Activated CD8-positive, alpha-beta T cell treated with anti-CD3 and anti-CD28 coated beads, Interleukin-2, amount 10 ng/mL, durations not matched to agents 7 days and 5 days (primary cell): ENCODE measurements around the gene PSG4. TPM values are rescaled to one million over a fixed set of nuclear protein-coding genes. Genes with fewer than 3 reads are reported as not detected.
"Not testable (repeated sequence)": the region's sequence is repeated elsewhere in the genome, so short reads cannot be mapped to it uniquely, and the experiment has no call there.

Source experiments
- ATAC-seq: fragments of 150-1000 bp; cut with Tn5 transposase; one replicate; pipeline ENCODE4 v1.10.0; 2021; ENCODE audit warnings: moderate library complexity
- CTCF ChIA-PET: fragments of 350-600 bp; sonication (Branson Sonifier 250); formaldehyde crosslinking; loops from one replicate; lab custom pipeline; 2021; ENCODE audit warnings: antibody characterized with exemption; lab: Charles Lee
- POLR2A ChIA-PET: fragments of 350-600 bp; sonication (Branson Sonifier 250); formaldehyde crosslinking; loops from one replicate; lab custom pipeline; 2021; ENCODE audit warnings: antibody characterized with exemption; lab: Charles Lee
- DNase-seq: peaks from one replicate; pipeline ENCODE4 v3.0.0-alpha.2; 2020
- H3K27ac Mint-ChIP-seq: one replicate; pipeline ENCODE4 v1.8.0; 2021; ENCODE audit warnings: mild to moderate bottlenecking, mixed read lengths
- H3K27me3 Mint-ChIP-seq: one replicate; pipeline ENCODE4 v1.8.0; 2021; ENCODE audit warnings: low read depth, mixed read lengths
- H3K36me3 Mint-ChIP-seq: one replicate; pipeline ENCODE4 v1.8.0; 2021; ENCODE audit warnings: low read depth, mixed read lengths
- H3K4me1 Mint-ChIP-seq: one replicate; pipeline ENCODE4 v1.8.0; 2021; ENCODE audit warnings: low read depth, mixed read lengths
- H3K4me3 Mint-ChIP-seq: one replicate; pipeline ENCODE4 v1.8.0; 2021; ENCODE audit warnings: mild to moderate bottlenecking, mixed read lengths
- H3K9me3 Mint-ChIP-seq: one replicate; pipeline ENCODE4 v1.8.0; 2022; ENCODE audit warnings: mixed read lengths; ENCODE audit not compliant: insufficient read depth
- total RNA-seq, 2 experiments: library from RNA; stranded (reverse); gene quantifications; one replicate each; pipeline ENCODE4 v1.2.3, GENCODE V29; 2021

Gene PSG4
- total RNA-seq, 2 experiments from 2014 or later, result not detected

GRCh38 chr19:43224855-43225253 is 19.4 kb upstream of the PSG4 start:
- H3K4me1 Mint-ChIP-seq, result no peaks in the 10 kb centered on the region
- no peak overlapping the region for H3K27ac Mint-ChIP-seq
- DNase-seq, result no peak
- ChIA-PET CTCF (no interaction called here), POLR2A (no interaction called here)
- ATAC-seq, result no peak
- H3K36me3 Mint-ChIP-seq, result peaks cover 2% of the 10 kb centered on the region
- H3K4me3 Mint-ChIP-seq, result no peak overlapping the region
- H3K9me3 Mint-ChIP-seq, result peaks cover 36% of the 10 kb centered on the region
- H3K27me3 Mint-ChIP-seq, result no peaks in the 10 kb centered on the region

DNA sequence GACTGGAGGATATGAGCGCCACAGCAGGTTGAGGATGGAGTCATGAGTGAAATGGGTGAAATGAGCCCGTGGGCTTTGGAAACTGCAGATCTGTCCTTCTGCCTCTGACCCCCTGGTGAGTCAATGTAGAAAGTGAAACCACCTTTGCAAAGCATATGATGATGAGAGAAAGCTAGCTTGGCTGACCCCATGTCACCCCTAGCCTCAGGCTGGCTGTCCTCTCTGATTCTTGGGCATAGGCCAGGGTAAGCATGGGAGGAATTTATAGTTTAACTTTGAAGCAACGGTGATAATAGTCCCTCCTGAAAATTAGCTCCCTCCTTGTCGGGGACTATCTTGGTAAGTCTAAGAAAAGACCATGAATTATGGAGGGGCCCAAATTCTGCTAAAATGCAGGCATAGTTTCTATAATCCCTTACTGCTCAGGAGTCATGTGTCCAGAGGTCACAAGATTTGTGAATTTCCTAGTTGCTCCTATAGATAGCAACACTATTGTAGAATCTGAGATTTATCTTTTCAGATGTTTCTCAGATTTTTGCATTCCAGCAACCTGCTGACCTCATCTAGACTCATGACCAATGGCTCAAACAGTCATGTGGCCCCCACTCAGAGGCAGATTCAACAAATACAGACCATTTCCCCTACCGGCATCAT is 18.9 kb upstream of the PSG4 start:
- H3K36me3 Mint-ChIP-seq, ATAC-seq, H3K27me3 Mint-ChIP-seq, DNase-seq, H3K4me1 Mint-ChIP-seq, H3K27ac Mint-ChIP-seq, H3K4me3 Mint-ChIP-seq, CTCF ChIA-PET, POLR2A ChIA-PET: not testable (repeated sequence)
- H3K9me3 Mint-ChIP-seq, result peaks cover 31% of the 10 kb centered on the region

- CTCF ChIA-PET, H3K27ac Mint-ChIP-seq: not testable (repeated sequence)
Measured at GRCh38 chr19:43221891-43222290, 16.5 kb upstream of the PSG4 start.

GRCh38 chr19:43219136-43219535 is 13.7 kb upstream of the PSG4 start:
- ATAC-seq, POLR2A ChIA-PET, CTCF ChIA-PET, H3K27me3 Mint-ChIP-seq, H3K9me3 Mint-ChIP-seq, DNase-seq, H3K36me3 Mint-ChIP-seq, H3K4me3 Mint-ChIP-seq, H3K4me1 Mint-ChIP-seq, H3K27ac Mint-ChIP-seq: not testable (repeated sequence)

More at GRCh38 chr19:43221891-43222290, 16.5 kb upstream of the PSG4 start:
- H3K9me3 Mint-ChIP-seq, result peaks cover 10% of the 10 kb centered on the region
- H3K27me3 Mint-ChIP-seq, DNase-seq, H3K4me3 Mint-ChIP-seq, H3K36me3 Mint-ChIP-seq, POLR2A ChIA-PET, H3K4me1 Mint-ChIP-seq, ATAC-seq: not testable (repeated sequence)

DNA sequence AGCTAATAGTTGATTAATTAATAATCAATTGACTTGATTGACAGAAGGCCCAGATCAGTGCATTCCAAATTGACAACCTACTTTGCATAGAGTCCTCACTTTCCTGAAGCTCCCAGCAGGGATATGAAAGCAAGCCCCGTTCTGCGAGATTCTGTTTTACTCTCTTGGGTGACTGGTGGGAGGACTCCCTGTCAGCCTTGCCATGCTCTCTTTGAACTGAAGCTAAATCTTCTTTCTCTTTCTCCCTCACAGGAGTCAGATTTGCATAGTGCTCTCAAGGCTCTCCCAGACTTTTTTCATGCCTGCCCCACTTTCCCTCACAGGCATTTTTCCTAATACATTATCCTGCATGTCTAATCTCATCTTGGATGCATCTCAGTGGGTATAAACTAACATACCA is 10.4 kb upstream of the PSG4 start:
- DNase-seq, H3K36me3 Mint-ChIP-seq, ATAC-seq, CTCF ChIA-PET, H3K4me1 Mint-ChIP-seq, H3K27ac Mint-ChIP-seq, H3K27me3 Mint-ChIP-seq, H3K4me3 Mint-ChIP-seq, POLR2A ChIA-PET, H3K9me3 Mint-ChIP-seq: not testable (repeated sequence)

DNA sequence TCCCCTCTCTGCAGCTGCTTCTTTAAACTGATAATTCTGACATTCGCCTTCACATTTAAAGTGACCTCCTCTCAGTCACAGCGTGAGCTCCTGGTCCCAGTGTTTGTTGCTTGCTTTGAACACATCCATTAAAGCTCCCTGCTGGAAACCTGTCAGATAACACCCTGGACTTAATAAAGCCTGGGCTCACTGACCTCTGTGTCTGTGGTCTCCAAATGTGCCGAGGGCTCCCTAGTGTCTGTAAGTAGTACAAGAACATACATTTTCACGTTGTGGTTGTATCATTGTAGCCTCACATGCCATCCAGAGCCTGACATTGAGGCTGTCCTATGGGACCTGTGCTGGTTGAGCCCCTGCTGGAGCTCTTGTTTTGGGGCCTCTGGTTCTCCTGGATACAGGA is 2.6 kb upstream of the PSG4 start:
- ChIA-PET POLR2A (no interaction called here), CTCF (no interaction called here)
- DNase-seq (no peak), ATAC-seq (no peak)
- Mint-ChIP-seq H3K4me1 (no peaks in the 10 kb centered on the region), H3K27ac (no peak overlapping the region), H3K27me3 (no peaks in the 10 kb centered on the region), H3K9me3 (no peaks in the 10 kb centered on the region), H3K4me3 (no peak overlapping the region), H3K36me3 (no peaks in the 10 kb centered on the region)

DNA sequence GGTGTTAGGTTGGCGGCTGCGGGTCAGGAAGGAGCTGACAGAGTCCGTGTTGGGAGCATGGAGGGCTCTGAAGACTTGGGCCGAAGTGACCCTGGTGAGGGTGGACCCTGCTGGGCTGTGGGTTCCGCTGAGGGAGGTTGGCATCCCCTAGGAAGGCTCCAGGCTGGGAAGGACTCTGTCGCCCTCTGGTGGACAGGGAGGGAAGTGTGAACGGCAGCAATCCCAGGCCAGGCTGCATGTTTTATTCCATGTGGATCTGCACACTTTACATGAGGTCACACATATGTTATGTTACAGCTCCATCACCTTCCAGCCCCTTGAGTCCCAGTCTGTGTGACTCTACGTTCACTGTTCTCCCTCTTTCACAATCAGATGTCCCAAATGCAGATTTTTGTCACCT is 1.7 kb upstream of the PSG4 start:
- H3K27ac Mint-ChIP-seq, POLR2A ChIA-PET, CTCF ChIA-PET, H3K4me3 Mint-ChIP-seq, ATAC-seq, H3K27me3 Mint-ChIP-seq, H3K9me3 Mint-ChIP-seq, H3K36me3 Mint-ChIP-seq, H3K4me1 Mint-ChIP-seq: not testable (repeated sequence)
- peak; percentile 23 for DNase-seq

DNA sequence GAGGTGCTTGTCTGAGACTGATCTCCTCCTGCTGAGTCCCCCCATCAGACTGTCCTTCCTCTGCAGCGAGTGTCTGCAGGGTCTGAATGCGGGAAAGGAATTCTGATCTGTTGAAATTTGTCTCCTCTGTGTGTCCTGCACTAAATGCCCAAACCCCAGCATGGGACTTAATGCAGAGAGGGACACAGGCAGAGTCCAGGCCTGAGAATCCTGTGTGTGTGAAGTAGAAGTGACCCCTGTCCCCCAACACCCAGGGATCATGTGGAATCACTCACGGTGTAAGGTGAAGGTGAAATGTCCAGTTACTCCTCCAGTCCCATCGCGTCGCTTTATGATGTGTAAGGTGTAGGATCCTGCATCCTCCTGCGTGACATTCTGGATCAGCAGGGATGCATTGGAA is 1.8 kb downstream of the PSG4 start:
- H3K9me3 Mint-ChIP-seq, CTCF ChIA-PET, H3K4me1 Mint-ChIP-seq, H3K36me3 Mint-ChIP-seq, H3K4me3 Mint-ChIP-seq, ATAC-seq, POLR2A ChIA-PET, H3K27me3 Mint-ChIP-seq, H3K27ac Mint-ChIP-seq, DNase-seq: not testable (repeated sequence)

GRCh38 chr19:43201891-43202290 is 3.5 kb downstream of the PSG4 start:
- H3K27me3 Mint-ChIP-seq, H3K4me1 Mint-ChIP-seq, DNase-seq, H3K4me3 Mint-ChIP-seq, H3K36me3 Mint-ChIP-seq, POLR2A ChIA-PET, H3K9me3 Mint-ChIP-seq, H3K27ac Mint-ChIP-seq, ATAC-seq, CTCF ChIA-PET: not testable (repeated sequence)

GRCh38 chr19:43201337-43201801 is 4.1 kb downstream of the PSG4 start:
- POLR2A ChIA-PET, ATAC-seq, DNase-seq, H3K27me3 Mint-ChIP-seq, H3K4me3 Mint-ChIP-seq, H3K36me3 Mint-ChIP-seq, CTCF ChIA-PET, H3K9me3 Mint-ChIP-seq, H3K4me1 Mint-ChIP-seq, H3K27ac Mint-ChIP-seq: not testable (repeated sequence)

DNA sequence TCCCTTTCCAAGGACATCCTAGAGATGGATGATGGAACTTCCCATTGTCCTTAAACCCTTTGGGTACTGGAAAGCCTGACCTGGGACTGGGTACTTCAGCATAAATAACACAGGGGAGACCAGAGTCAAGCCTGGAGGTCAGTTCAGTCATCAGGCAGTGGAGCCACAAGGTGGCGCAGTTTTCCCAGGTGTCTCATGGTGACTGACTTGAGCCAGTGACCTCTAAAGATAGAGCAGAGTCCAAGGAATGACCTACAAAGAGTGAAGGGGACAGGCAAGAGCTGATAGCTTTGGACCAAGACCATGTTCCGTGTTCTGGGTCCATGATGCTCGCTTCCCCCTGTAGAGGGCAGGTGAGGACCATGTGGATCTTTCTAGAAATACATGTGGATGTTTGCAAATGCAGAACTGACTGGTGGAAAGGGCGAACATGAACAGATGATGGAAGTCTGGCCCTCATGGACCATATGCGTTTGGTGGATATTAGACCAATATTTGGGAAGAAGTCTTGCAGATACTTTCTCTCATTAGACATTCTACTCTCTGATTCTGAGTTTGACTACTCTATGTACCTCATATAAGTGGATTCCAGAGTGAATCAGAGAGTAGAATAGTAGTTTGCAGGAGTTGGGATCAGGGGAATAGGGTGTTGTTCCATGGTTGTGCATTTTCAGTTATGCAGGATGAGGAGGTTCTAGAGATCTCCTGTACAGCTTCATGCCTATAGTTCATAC is 6.6 kb downstream of the PSG4 start:
- H3K36me3 Mint-ChIP-seq, H3K9me3 Mint-ChIP-seq, H3K4me1 Mint-ChIP-seq, ATAC-seq, CTCF ChIA-PET, H3K4me3 Mint-ChIP-seq, H3K27ac Mint-ChIP-seq, H3K27me3 Mint-ChIP-seq, POLR2A ChIA-PET: not testable (repeated sequence)
- peak; percentile 22 for DNase-seq

GRCh38 chr19:43197666-43198397 is 7.6 kb downstream of the PSG4 start:
- H3K9me3 Mint-ChIP-seq, ATAC-seq, H3K27me3 Mint-ChIP-seq, DNase-seq, H3K4me1 Mint-ChIP-seq, H3K36me3 Mint-ChIP-seq, CTCF ChIA-PET, H3K27ac Mint-ChIP-seq, POLR2A ChIA-PET, H3K4me3 Mint-ChIP-seq: not testable (repeated sequence)
